AG04450 (cell line): Measurements from ENCODE around the gene CCNK. TPM values are rescaled to one million over a fixed set of nuclear protein-coding genes. Genes with fewer than 3 reads are reported as not detected.

Source experiments
- CTCF ChIA-PET: fragments of 300-600, 350-600 bp; formaldehyde crosslinking; extraction: SDS; loops from one replicate; lab custom pipeline; 2022; ENCODE audit warnings: antibody characterized with exemption, inconsistent platforms; lab: Charles Lee
- POLR2A ChIA-PET: fragments of 350-600 bp; formaldehyde crosslinking; extraction: SDS; loops from one replicate; lab custom pipeline; 2021; ENCODE audit warnings: antibody characterized with exemption, inconsistent platforms; lab: Yijun Ruan, JAX
- DNase-seq: peaks from one replicate; pipeline ENCODE4 v3.0.0-alpha.2; 2011; ENCODE audit warnings: low read depth, low spot score
- H3K27ac ChIP-seq: one replicate; pipeline ENCODE4 v1.5.1; 2012; ENCODE audit warnings: low read depth, low read length, control low read depth
- H3K27me3 ChIP-seq: one replicate; pipeline ENCODE4 v1.6.0; 2012; ENCODE audit warnings: low read length; ENCODE audit not compliant: control insufficient read depth, insufficient read depth
- H3K4me3 ChIP-seq: 2 replicates; pipeline ENCODE4 v1.5.1; 2011; ENCODE audit warnings: mild to moderate bottlenecking, low read depth, low read length, control low read depth
- H3K9me3 ChIP-seq: 2 replicates; pipeline ENCODE4 v1.5.1; 2012; ENCODE audit warnings: low read length; ENCODE audit not compliant: control insufficient read depth, insufficient read depth
- polyA plus RNA-seq: library from polyadenylated mRNA; depleted of rRNA; stranded (reverse); fragments of >200 nt; gene quantifications from 2 replicates; pipeline ENCODE4 v1.2.3, GENCODE V29; 2011
- TF ChIP-seq, protein P1 (sequence below): IDR thresholded peaks from 2 replicates; pipeline ENCODE4 v1.5.1; 2011; ENCODE audit warnings: low read depth, low read length, control low read depth, inconsistent platforms

Gene CCNK
- polyA plus RNA-seq, 1 experiment, result 18.9 TPM

DNA sequence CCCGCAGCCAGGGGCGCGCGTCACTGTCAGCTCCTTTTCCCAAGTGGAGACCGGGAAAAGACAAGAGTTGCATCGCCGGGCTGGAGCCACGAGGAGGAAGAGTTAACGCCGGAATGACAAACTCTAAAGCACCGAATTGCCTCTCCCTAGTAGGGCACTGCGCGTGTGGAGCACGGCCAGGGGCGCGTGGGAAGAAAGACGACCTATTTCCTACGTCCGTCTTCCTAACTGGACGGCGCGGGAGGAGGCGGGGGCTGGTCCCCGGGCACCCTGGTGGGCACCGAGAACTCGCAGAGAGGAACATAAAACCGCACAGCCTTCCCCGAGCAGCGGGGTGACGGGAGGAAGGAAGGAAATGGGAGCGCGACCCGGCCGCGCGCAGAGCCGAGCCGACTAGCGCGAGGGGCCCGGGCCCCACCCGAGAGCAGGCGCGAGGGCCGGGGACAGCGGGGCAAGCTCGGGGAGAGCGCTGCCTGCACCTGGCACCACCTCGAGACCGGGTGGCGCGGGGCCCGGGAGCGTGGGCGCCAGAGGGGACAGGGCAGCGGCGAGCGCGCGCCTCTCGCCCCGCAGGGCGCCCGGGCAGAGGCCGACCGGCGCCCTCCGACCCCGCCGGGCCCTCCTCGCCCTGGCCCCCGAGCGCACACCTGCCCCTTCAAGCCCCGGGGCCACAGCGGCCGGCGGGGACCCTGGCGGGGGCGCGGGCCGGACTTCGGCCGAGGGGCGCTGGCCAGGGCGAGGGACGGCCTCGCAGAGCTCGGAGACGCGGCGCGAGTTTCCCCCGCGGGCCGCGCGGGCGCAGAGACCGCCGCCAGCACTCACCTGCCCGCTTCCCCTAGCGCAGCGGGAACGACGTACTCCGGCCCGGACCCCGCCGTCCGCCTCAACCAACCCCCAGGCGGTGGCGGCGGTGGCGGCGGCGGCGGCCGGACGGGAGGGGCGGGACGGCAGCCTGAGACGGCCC, 1.0 kb upstream of the CCNK start, which contains the start of gene SETD3:
TSS of gene SETD3 (minus strand) at position 954 of the 964 bp plus-strand sequence. CDS start 15,054 bp downstream, outside the sequence.
- Histone ChIP-seq H3K27ac (peak within 1 kb of the TSS; percentile 93), H3K4me3 (peak within 1 kb of the TSS; percentile 96), H3K27me3 (no peaks in the 10 kb centered on the region), H3K9me3 (no peaks in the 10 kb centered on the region; the same call in 1 of the 2 replicates)
- ChIA-PET POLR2A (interaction anchor here (0.7 to 1.1 kb wide), 8 partner anchors 10 to 204 kb away, joined by 3 to 5 read pairs (median 4); partner anchors contain the start of genes CCDC85C and CYP46A1), CTCF (interaction anchor here (1.0 to 1.7 kb wide), 2 partner anchors 87 to 91 kb away, joined by 4 to 6 read pairs; no protein-coding TSS in a partner anchor)
- peak; percentile 16 for DNase-seq
- TF ChIP-seq, protein P1, sequence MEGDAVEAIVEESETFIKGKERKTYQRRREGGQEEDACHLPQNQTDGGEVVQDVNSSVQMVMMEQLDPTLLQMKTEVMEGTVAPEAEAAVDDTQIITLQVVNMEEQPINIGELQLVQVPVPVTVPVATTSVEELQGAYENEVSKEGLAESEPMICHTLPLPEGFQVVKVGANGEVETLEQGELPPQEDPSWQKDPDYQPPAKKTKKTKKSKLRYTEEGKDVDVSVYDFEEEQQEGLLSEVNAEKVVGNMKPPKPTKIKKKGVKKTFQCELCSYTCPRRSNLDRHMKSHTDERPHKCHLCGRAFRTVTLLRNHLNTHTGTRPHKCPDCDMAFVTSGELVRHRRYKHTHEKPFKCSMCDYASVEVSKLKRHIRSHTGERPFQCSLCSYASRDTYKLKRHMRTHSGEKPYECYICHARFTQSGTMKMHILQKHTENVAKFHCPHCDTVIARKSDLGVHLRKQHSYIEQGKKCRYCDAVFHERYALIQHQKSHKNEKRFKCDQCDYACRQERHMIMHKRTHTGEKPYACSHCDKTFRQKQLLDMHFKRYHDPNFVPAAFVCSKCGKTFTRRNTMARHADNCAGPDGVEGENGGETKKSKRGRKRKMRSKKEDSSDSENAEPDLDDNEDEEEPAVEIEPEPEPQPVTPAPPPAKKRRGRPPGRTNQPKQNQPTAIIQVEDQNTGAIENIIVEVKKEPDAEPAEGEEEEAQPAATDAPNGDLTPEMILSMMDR, result peak; percentile 27; the same call in 1 of the 2 replicates

DNA sequence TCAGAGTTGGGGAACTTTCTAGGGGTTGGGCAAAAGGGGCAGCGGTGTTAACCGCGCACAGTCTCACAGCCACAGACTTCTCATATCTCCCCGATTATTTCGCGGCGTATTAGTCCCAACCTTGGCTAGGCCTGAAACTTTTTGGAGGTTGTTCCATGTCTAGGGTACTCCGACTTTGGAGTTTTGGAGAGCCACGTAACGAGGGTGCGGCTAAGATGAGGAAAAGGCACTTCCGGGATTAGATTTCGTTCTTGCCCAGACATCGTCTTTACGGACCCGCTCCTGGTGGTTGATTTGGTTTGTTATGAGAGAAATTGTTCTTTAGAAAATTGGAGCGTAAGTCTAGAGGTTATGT, 513 bp downstream of the CCNK start:
- ChIA-PET POLR2A (interaction anchor here (0.9 kb wide), 1 partner anchor 98 kb away, joined by 3 read pairs; no protein-coding TSS in a partner anchor), CTCF (interaction anchor here (1.7 kb wide), 1 partner anchor 10 kb away, joined by 3 read pairs; no protein-coding TSS in a partner anchor)
- no peaks in the 10 kb centered on the region for H3K27me3 ChIP-seq
- TF ChIP-seq, protein P1, result 0 out of 2 replicates have a peak, but pooled peaks have one; percentile 7
- peak overlapping the region; percentile 96 for H3K4me3 ChIP-seq
- peak overlapping the region; percentile 93 for H3K27ac ChIP-seq
- DNase-seq, result no peak
- H3K9me3 ChIP-seq, result no peaks in the 10 kb centered on the region; the same call in 1 of the 2 replicates

DNA sequence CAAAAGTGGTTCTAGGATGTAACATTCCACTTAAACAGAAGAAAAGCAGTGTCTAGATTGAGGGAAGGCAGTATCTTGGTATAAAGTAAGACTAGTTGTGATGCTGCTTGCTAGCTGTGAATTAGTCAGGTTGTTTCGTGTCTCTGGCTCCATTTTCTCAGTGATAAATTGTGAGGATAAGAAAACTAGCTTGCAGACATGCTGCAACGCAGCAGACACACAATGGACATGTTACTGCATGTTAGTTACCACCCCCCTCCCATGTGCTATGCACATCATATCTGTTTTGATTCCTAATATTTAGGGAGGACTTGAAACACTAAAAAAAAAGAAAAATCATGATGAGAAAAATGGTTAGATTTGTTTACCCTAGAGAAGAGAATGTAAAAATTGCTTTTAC, 2.9 kb downstream of the CCNK start:
- no peak overlapping the region for H3K4me3 ChIP-seq
- no peaks in the 10 kb centered on the region; the same call in 1 of the 2 replicates for H3K9me3 ChIP-seq
- ChIA-PET CTCF (no interaction called here), POLR2A (no interaction called here)
- DNase-seq, result no peak
- TF ChIP-seq, protein P1, result no peak
- H3K27me3 ChIP-seq, result no peaks in the 10 kb centered on the region
- H3K27ac ChIP-seq, result no peak overlapping the region

DNA sequence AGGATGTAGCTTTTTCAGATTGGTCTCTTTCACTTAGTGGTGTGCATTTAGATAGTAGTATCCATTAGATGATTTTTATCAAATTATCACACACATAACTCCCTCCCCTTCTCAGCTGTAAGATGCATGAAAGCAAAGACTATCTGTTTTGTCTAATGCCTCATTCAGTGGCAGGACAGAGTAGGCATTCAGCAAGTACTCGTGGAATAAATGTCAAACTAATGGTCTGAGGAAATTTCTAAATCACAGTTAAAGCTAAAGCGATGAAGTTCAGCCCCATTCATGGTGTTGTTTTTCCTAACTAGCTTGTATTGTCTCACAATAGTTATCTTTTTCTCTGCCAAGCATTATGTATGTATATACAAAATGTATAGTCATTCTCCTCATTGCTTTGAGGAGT, 16.1 kb downstream of the CCNK start:
- Histone ChIP-seq H3K9me3 (no peaks in the 10 kb centered on the region), H3K27me3 (no peaks in the 10 kb centered on the region), H3K27ac (no peak overlapping the region), H3K4me3 (no peak overlapping the region)
- TF ChIP-seq, protein P1, result no peak
- CTCF ChIA-PET, result no interaction called here
- no peak for DNase-seq
- POLR2A ChIA-PET, result no interaction called here

DNA sequence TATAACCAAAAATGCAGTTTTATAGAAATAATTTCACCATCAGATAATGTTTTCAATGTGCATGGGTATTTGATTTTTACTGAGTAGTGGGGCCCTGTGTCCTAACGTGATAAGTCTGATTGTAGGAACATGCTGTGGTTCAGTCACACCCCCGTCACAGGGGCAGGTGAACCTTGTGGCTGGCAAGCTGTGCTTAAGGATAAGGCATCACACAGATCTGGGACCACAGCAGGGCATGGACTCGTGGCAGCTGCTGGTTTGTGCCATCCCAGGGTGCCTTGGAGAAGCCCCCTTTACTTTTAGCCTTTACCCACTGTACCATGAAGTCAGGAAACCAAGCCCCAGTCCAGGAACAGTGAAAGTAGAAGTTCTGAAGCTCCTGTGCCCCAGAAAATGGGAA, 16.7 kb downstream of the CCNK start:
- TF ChIP-seq, protein P1, result no peak
- Histone ChIP-seq H3K27ac (no peak overlapping the region), H3K27me3 (no peaks in the 10 kb centered on the region), H3K9me3 (no peaks in the 10 kb centered on the region; the same call in 1 of the 2 replicates), H3K4me3 (no peak overlapping the region)
- ChIA-PET POLR2A (no interaction called here), CTCF (no interaction called here)
- DNase-seq, result no peak
